Raji (cell line): ENCODE data around the gene TRAF2.

ENCODE experiments used
- POLR2A ChIP-seq: IDR thresholded peaks from 2 replicates; pipeline ENCODE4 v1.6.1; 2011; ENCODE audit warnings: low read depth, low read length, control low read depth; ENCODE audit not compliant: insufficient read depth

TRAF2 gene, protein sequence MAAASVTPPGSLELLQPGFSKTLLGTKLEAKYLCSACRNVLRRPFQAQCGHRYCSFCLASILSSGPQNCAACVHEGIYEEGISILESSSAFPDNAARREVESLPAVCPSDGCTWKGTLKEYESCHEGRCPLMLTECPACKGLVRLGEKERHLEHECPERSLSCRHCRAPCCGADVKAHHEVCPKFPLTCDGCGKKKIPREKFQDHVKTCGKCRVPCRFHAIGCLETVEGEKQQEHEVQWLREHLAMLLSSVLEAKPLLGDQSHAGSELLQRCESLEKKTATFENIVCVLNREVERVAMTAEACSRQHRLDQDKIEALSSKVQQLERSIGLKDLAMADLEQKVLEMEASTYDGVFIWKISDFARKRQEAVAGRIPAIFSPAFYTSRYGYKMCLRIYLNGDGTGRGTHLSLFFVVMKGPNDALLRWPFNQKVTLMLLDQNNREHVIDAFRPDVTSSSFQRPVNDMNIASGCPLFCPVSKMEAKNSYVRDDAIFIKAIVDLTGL

DNA sequence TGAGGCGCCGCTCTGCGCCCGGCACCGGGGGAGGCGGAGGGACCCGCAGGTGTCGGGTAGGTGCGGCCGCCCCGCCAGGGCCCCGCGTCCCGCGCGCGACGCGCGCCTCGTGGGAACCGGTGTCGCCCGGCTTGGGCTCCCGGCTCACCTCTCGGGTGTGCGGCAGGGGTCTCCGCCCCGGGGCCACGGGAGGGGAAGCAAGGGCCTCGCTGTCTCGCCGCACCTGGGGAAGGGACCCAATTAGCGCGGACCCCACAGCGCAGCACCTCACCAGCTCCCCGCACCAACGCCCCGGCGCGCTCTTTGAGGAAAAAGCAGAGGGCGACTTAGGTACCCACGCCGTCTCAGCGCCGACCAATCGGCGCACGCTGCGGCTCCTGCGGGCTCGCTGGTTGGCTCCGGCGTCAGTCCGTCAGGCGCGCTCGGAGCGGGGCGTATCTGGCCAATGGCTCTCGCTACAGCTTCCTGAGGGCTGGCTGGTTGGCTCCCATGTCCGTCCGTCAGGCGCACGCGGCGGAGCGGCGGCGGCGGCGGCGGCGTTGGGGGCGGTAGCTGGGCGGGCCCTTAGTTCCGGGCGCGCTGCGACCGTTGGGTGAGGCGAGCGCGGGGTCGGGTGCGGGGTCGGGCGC, at the start of gene TRAF2:
Gene TRAF2 (plus strand): TSS at position 567 of the 629 bp plus-strand sequence. CDS start 12,225 bp downstream, outside the sequence.
- peak; percentile 96 for TF ChIP-seq POLR2A

DNA sequence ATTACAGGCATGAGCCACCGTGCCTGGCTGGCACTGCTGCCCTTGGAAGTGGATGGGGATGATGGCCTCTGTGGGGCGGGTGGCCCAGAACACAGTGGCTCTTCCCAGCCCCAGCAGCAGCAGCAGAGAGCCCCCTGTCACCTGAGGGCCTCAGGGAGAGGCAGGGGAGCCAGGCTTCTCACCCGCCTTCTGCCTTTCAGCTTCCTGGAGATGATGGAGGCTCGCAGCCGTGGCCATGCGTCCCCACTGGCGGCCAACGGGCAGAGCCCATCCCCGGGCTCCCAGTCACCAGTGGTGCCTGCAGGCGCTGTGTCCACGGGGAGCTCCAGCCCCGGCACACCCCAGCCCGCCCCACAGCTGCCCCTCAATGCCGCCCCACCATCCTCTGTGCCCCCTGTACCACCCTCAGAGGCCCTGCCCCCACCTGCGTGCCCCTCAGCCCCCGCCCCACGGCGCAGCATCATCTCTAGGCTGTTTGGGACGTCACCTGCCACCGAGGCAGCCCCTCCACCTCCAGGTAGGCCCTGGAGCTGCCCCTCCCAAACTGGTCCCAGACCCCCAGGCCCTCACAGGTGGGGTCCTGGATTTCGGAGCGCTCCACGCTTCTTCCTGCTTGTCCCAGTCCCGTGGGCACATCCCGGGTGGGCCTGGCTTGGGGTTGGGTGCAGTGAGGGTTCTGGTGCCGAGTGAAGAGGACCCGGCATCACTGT, 49.0 kb upstream of the TRAF2 start:
- no peak for TF ChIP-seq POLR2A

DNA sequence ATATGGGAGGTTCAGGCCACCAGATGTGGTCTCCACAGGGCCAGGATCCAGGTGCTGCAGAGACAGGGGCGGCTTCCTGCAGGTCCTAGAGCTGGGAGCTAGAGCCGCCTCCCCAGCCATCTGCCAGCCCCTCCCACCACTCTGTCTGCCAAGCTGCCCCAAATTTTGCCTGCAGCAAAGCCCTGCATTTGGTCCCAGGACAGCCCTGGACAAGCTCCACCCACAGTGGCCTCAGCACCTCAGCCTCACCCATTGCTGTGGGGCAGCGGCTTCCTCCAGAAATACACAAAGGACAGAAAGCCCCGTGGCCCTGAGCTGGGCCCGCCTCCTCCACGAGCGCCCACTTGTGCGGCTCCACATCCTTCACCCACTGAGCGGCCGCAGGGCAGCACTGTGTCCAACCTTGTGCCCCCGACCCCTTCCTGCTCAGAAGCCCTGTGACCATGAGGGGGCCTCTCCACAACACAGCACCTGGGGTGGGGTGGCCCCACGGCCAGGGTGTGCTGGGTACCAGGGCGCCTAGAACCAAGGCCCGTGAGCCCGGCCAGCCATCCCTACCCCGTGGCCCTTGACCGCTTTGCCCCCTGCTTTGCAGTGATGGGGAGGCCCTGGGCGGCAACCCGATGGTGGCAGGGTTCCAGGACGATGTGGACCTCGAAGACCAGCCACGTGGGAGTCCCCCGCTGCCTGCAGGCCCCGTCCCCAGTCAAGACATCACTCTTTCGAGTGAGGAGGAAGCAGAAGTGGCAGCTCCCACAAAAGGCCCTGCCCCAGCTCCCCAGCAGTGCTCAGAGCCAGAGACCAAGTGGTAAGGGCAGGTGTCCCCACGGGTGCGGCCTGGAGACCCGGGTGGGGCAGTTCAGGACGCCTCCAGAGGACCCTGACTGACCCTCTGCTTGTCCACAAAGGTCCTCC, 47.7 kb upstream of the TRAF2 start:
- TF ChIP-seq POLR2A, result no peak

DNA sequence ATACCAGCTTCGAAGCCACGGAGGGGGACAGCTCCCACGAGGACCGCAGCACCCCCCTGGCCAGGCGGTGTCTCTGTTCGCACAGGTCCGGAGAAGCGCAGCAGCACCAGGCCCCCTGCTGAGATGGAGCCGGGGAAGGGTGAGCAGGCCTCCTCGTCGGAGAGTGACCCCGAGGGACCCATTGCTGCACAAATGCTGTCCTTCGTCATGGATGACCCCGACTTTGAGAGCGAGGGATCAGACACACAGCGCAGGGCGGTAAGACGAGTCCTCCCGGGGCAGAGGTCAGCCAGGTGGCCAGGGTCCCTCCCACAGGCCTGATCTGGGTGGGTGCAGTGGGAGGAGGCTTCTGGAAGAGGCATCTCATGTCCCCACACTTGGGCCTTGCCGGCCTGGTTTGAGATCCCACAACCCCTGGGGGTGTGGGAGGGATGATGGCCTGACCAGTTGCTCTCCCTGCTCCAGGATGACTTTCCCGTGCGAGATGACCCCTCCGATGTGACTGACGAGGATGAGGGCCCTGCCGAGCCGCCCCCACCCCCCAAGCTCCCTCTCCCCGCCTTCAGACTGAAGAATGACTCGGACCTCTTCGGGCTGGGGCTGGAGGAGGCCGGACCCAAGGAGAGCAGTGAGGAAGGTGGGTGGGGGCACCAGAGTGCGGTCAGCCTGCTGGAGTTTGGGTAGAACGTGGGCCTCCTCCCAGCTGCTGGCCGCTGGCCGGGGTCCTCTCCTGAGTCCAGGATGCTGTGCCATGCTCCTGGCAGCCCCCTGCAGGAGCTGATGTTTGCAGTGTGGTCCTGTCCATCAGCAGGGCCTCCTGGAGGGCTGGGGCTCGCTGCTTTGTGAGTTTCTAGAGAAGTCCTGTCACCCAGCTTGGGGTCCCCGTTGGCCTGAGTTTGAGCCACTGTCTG, 46.8 kb upstream of the TRAF2 start:
- TF ChIP-seq POLR2A, result no peak

DNA sequence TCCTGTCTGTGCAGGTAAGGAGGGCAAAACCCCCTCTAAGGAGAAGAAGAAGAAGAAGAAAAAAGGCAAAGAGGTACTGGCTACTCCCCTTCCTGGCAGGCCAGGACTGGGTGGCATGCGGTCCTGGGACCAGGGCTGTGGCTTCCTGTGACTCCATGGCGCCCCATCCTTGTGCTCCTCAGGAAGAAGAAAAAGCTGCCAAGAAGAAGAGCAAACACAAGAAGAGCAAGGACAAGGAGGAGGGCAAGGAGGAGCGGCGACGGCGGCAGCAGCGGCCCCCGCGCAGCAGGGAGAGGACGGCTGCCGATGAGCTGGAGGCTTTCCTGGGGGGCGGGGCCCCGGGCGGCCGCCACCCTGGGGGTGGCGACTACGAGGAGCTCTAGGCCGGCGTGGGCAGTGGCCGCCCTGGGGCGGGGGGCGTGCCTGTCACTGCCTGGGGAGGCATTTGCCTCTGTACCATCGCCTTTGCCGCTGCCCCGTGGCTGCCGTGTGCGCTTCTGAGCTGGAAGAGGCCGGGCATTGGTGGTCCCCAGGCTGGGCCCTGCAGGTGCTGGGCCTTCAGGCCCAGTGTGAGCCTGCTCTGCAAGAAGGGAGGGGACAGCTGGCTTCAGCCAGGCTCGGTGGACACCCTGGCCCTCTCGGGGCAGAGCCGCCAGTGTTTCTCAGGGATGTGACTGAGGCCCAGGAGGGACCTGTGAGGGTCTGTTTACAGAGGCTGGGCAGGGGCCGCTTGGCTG, 46.0 kb upstream of the TRAF2 start:
- no peak for TF ChIP-seq POLR2A

DNA sequence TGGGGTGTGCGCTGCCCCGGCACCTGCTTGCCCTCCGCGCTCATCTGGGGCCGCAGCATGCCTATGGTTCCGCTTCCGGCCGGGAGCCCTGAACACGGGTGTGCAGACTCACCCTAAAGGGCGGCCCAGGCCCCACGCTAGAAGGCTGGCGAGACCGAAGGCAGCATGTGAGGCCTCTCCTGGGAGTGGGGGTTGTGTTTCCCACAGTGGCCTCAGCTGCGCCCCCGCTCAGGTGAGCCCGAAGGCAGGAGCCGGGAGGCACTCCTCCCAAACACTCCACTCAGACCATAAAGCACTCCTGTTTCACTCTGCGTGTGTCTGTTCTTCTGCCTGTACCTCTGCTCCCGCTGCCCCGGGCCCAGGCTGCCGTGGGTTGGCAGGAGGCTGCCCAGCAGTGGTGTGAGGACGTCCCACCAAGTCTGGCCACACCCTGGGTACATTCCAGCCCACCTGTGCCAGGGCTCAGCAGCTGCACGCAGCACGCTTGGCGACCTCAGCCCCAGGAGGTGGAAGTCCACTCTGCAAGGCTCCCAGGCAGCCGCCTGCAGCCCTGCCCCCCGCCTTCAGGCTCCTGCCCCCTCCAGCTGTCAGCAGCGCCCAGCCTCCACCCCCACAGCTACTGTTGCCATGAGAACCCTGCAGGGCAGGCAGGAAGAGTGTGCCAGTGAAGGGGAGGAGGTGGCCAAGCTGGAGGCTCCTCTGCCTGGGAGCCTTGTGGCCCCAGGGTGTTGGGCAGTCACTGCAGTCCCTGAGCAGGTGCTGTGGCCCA, 45.3 kb upstream of the TRAF2 start:
- TF ChIP-seq POLR2A, result 0 out of 2 replicates have a peak, but pooled peaks have one; percentile 25

DNA sequence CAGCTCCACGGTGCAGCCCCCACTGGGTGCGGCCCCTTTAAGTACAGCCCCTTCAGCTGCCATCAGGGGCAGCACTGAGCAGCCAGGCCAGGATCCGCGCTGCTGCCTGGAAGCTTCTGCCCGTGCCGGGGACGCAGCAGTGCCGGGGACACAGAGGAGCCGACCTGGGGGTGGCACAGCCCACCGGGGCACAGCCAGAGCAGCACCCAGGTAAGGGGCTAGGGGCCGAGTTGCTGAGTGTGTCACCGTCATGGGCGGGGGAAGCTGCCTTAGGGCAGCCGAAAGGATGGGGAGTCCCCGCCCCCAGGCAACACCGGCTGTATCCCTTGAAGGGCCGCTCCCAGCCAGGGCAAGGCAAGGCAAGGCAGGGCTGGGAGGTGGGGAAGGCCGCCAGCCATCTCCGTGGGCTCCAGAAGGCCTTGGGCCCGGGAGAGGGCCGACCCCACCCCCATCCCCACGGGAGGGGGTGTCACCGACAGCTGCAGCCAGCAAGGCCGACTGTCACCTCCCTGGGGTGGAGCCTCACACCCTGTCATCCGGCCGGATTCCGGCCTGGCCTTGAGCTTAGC, 43.9 kb upstream of the TRAF2 start, which contains the start of gene AJM1:
Gene AJM1 (plus strand): TSS at position 99 of the 569 bp plus-strand sequence. CDS start 1,937 bp downstream, outside the sequence.
- peak; percentile 22; the same call in 1 of the 2 replicates for TF ChIP-seq POLR2A

DNA sequence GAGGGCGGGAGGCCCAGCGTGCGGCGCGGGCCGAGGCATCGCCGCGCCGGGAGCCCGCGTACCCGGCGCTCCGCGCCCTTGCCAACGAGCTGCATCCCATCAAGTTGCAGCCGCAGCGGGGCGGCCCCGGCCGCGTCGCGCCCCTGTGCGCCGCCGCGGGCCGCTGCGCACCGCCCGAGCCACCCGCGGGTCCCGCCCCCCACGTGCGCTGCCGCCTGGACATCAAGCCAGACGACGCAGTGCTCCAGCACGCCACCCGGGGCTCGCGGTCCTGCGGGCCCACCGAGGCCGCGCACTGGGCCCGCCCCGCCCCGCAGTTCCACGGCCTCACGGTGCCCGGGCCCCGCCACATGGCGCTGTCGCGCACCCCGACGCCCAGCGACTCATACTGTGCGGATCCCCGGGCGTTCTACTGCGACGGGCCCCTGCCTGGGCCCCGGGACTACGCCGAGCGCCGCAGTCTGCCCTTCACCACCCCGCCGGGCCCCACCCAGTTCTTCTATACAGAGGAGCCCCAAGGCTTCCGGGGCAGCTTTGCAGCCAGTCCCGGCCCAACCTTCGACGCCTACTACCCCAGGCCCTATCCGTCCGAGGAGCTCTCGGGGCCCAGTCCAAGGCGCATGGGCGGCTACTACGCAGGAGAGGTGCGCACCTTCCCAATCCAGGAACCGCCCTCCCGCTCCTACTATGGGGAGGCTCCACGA, 41.4 kb upstream of the TRAF2 start:
- TF ChIP-seq POLR2A, result no peak

DNA sequence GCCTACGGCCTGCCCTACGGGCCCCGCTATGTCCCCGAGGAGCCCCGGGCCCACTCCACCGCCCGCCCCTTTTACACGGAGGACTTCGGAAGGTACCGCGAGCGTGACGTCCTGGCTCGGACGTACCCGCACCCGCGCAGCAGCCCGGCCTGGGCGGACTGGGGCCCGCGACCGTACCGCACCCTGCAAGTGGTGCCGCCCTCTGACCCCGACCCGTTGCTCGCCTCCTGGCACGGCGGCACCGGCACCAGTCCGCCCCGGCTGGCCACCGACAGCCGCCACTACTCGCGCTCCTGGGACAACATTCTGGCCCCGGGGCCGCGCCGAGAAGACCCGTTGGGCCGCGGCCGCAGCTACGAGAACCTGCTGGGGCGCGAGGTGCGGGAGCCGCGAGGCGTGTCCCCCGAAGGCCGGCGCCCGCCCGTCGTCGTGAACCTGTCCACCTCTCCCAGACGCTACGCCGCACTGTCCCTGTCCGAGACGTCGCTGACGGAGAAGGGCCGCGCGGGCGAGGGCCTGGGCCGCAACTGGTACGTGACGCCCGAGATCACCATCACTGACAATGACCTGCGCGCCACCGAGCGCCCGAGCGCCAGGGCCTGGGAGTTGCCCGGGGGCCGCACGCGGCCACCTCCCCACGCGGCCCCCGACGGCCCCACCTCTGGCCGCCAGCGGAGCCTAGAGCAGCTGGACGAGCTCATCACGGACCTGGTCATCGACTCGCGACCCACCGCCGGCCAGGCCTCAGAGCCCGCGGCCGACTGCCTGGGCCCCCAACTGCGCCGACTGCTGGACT, 40.7 kb upstream of the TRAF2 start:
- TF ChIP-seq POLR2A, result no peak; the same call in 1 of the 2 replicates

DNA sequence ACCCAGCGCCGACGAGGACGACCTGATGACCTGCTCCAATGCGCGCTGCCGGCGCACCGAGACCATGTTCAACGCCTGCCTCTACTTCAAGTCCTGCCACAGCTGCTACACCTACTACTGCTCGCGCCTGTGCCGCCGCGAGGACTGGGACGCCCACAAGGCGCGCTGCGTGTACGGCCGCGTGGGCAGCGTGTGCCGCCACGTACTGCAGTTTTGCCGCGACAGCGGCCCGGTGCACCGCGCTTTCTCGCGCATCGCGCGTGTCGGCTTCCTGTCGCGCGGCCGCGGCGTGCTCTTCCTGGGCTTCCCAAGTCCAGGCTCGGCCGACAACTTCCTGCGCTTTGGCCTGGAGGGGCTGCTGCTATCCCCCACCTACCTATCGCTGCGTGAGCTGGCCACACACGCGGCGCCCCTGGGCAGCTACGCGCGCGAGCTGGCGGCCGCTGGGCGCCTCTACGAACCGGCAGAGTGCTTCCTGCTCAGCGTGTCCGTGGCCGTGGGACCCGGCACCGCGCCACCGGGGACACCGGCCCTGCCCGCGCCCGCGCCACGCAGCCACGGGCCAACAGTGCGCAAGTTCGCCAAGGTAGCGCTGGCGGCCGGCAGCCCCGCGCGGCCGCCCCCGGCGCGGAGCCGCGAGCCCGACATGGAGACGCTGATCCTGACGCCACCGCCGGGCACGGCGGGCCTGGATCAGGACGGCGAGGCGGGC, 39.8 kb upstream of the TRAF2 start:
- TF ChIP-seq POLR2A, result no peak
